NCI-H82 treated with DMSO at 0.1 percent for 48 hours (cell line): ENCODE measurements around the gene KIF3A.

Experiments
- DNase-seq: peaks from one replicate; lab custom pipeline; 2025; ENCODE audit not compliant: unreplicated experiment; lab: John Stamatoyannopoulos, UW

Gene KIF3A

DNA sequence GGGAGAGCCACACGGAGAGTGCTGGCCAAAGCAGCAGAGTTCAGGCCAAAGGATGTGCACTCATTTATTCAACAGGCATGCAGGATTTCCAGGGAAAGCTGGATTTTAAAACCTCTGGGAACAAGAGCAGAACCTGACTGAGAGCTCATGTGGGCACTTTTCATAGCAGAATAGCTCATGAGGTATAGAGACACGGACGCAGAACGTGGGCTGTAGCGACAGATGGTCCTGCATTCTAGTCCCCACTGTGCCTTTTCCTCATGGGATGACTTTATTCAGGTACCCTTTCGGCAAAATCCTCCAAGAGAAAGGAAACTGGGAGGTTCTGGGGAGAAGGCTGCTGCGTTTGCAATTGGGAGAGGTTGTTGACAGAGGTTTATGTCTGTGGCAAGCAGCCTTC lies 58.2 kb downstream of the KIF3A start:
- no peak for DNase-seq

DNA sequence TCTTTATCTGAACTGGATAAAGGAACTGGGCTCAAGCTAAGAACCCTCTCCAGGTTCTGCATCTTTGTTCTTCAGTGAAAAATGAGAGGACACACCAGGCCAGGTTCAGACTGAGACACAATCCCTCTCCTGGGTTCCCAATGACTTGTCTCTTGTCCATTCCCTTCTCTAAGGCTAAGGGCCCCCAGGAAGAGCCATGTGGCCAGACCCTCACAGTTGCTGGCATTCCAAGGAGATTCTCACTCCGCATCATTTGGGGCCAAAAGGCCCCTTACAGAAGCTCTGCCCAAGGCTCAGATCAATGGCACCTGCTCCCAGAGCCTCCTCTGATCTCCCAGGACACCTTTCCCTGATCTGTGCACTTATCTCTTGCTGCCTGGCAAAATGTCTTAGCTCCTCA lies 58.6 kb downstream of the KIF3A start:
- no peak for DNase-seq

DNA sequence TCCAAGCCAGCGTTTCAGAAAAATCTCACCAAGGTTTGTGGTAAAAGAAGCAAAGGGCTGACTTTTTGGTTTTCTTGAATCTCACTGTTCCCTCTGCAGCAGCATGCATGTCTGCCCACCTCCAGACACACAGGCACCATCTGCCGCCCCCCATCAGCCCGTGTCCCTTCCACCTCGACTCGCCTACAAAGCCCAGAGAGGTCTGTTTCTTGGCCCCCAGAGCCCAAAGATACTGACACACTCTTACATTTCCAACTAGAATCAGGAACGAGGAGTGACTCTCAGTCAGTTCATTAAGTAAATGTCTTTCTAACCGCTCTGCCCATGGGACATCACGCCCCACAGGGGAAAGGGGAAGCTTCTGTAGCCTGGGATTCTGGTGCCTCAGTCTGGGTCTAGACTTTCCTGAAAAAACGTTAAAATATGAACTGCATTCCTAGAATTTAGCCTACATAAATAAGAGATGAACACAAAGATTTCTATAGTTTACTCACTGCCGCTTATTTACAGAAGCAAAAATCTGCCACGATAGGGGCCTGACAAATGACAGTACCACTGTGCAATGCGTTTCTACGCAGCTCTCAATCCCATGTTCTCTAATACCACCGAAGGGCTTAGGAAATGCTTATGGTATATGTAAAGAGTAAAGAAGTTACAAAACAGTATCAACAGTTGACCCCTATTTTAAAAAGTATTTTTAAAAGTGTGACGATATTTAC lies 59.5 kb downstream of the KIF3A start:
- DNase-seq = no peak

- no peak for DNase-seq
Measured at GRCh38 chr5:132677191-132677590, 60.2 kb downstream of the KIF3A start.

DNA sequence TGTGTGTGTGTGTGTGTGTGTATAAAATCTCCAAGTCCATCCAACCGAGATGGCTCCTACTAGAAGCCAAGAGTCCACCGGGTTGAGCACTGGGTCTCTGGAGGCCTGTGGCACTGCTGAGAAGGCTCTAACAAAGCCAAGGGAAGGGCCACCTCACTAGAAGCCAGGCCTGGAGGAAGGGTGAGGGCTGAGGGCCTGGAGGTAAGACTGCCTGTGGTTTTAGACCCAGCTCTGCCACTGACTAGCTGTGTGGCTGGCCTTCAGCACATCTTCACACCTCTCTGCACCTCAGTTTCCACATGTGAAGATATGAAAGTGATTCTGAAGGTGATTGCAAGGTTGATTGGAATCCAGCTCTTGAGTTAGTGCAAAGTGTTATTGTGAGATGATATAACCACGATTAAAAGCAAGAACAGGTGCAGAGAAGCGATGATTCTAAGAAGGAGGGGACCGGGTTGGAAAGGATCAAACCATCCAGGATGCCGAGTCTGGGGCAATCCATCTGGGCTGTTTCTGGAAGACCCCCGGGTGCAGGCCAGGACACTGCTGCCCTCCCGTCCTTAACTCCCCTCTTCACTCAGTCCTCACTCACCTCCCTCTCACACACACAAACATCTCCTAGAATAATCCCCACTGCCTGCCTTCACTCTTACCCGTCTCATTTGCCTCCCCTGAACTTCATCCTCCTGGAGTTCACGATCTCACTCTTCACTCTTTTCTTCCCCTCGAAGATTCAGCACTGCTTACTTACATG lies 61.2 kb downstream of the KIF3A start:
- DNase-seq = no peak

DNA sequence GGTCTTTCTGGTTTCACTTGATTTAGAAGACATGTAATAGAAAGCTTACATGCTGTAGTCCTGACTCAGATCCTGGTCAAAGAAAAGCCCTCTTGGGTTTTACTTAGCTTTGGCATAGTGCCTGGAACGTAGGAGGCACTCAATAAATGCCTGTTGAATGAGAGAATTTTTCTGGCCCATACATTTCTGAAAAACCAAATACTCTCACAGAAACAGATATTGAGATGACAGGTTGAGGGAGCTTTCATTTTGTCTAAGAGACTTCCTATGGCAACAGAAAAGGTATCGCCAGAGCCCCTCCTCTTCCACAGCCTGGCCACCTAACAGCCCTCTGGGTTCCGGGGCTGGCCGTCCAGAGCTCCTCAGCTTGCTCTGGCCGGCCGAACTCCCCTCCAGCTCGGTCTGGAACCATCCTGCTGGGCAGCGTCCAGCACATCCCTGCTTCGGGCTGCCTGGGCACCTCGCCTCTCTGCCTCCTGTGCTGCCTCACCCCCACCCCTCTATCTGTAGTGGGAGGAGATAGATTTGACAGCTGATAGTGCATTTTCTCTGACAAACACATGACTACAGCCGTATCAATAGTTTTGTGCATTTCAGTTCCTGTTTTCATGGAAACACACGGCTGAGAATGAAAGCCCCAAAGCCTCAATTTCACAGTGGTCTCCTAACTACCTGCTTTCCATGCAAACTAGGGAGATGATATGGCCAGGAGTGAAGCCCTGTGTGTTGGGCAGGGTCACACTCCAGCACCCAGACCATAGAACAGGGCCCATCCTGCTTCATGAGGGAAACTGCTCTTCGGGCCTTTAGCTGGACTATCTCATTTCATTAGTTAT lies 62.5 kb downstream of the KIF3A start:
- no peak for DNase-seq

GRCh38 chr5:132673939-132674630 lies 63.3 kb downstream of the KIF3A start, which contains the start of gene IL4:
Gene IL4 (plus strand): TSS chr5:132673989. CDS start chr5:132674051, 62 bp downstream.
- DNase-seq = no peak

GRCh38 chr5:132673488-132673887 lies 63.9 kb downstream of the KIF3A start:
- no peak for DNase-seq

DNA sequence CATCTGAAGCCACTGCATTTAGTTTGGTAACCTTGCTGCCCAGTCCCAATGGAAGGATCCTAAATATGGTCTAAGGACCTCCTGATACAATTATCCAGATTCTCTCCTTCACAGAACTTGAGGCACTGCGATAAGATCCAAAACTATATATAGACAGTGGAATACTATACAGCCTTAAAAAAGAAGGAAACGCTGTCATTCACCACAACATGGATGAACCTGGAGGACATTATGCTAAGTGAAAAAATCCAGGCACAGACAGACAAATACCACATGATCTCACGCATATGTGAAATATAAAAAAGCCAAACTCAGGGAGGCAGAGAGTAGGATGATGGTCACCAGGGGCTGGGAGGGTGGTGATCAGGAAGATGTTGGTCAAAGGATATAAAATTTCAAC lies 66.3 kb downstream of the KIF3A start:
- DNase-seq = no peak

- DNase-seq = no peak
Measured at GRCh38 chr5:132669966-132670882, 67.1 kb downstream of the KIF3A start.

GRCh38 chr5:132669455-132669820 lies 67.9 kb downstream of the KIF3A start:
- DNase-seq = no peak

GRCh38 chr5:132668706-132669454 lies 68.5 kb downstream of the KIF3A start:
- no peak for DNase-seq

DNA sequence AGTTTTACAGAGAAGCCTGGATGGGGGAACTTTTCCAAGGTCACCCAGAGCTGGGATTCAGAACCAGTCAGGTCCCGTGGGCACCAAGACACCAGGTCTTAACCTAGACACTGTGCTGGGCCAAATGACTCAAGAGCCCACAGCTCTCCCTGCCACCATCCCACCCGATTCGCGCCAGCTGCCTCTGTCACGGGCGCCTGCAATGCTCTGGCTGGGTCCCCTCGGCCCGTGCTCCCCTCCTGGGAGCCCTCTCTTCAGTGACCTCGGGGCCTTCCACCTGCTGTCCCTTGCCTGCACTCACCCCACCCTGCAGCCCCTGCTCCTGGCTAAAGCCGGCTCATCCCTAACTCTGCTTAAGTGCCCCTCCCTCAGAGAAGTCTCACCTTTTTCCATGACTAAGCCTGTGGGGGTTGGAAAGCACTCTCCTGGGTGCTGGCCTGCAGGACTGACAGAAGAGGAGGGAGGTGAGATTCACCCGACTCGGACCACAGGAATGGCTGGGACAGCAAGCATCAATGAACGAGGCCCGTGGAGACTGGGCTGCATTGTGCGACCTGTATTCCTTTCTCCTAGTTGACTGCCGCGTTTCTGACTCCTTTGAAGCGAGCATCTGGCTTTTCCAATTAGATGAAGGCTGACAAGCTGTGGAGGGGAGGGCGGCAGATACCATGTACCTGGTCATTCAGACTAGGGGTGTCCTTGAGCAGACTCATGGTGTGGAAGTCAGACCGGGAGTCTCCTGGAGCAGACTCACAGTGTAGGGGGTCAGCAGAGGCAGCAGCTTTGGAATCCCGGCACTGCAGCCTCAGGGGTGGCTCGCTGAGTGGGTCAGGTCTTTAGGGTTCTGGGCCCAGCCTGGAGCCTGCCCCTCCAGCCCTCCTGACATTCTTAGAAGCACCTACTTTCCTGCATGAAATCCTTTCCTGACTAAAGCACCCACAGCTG lies 69.3 kb downstream of the KIF3A start:
- no peak for DNase-seq

DNA sequence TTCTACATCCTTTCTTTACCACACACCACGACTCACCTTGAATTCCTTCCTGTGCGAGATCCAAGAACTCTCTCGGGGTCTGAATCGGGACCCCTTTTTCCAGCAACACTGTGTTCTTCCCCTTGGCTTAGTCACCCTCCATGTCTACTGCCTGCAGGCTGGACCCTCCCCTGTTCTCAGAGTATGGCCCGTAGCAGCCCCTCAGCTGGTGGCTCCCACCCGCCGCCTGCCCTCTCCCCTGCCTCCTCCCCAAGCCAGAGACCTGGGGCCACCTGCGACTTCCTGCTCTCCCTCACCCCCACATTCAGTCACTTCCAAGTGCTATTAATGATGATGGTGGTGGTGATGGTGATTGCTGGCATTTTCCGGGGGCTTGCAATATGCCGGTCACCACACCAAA lies 70.0 kb downstream of the KIF3A start:
- DNase-seq = no peak

- DNase-seq = no peak
Measured at GRCh38 chr5:132666310-132667123, 70.8 kb downstream of the KIF3A start.

GRCh38 chr5:132665574-132666080 lies 71.7 kb downstream of the KIF3A start:
- DNase-seq = no peak

- DNase-seq = no peak
Measured at GRCh38 chr5:132664696-132665209, 72.6 kb downstream of the KIF3A start.
